Bronchial epithelial cell (primary cell): ENCODE measurements around the gene ZMAT3. TPM values are rescaled to one million over a fixed set of nuclear protein-coding genes. Genes with fewer than 3 reads are reported as not detected.

ENCODE experiments used
- DNase-seq: peaks from one replicate; pipeline ENCODE4 v3.0.0-alpha.2; 2010; ENCODE audit warnings: low read depth
- FAIRE-seq: peaks from 2 replicates; lab custom pipeline; 2011; peaks lifted over from hg19 to GRCh38; lab: Jason Lieb, UNC
- H3K27me3 ChIP-seq: 2 replicates; pipeline ENCODE4 v1.5.1; 2011; ENCODE audit warnings: low read length; ENCODE audit not compliant: control insufficient read depth, insufficient read depth
- H3K36me3 ChIP-seq: 2 replicates; pipeline ENCODE4 v1.5.1; 2011; ENCODE audit warnings: low read length; ENCODE audit not compliant: control insufficient read depth, insufficient read depth
- H3K4me3 ChIP-seq: 2 replicates; pipeline ENCODE4 v1.5.1; 2011; ENCODE audit warnings: mild to moderate bottlenecking, low read depth, low read length, control low read depth
- CTCF ChIP-seq: IDR thresholded peaks from 2 replicates; pipeline ENCODE4 v1.5.1; 2011; ENCODE audit warnings: mild to moderate bottlenecking, moderate library complexity, low read length, control low read depth, inconsistent platforms; ENCODE audit not compliant: insufficient read depth, severe bottlenecking
- total RNA-seq: library from RNA; depleted of rRNA; stranded (reverse); fragments of >200 nt; gene quantifications from 2 replicates; pipeline ENCODE4 v1.2.1, GENCODE V29; 2014

The ZMAT3 gene
- total RNA-seq, 1 donor from 2014 or later = 15.3 TPM

DNA sequence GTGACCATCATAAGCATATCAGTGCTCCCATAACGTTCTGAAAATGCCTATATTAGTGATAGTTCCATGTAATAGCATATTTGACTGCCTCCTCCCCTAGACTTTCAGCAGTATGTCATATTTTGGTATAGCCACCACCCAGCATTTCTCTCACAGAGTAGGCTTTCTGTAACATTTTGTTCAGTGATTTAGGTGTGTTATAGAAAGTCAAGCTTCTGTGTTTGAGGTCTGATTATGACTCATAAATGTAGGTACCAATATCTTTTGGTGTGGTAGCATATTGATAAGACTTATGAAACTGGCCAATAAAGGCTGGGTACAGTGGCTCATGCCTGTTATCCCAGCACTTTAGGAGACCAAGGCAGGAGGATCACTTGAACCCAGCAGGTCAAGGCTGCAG, 34.3 kb upstream of the ZMAT3 start:
- no peak for TF ChIP-seq CTCF
- H3K36me3 ChIP-seq = no peaks in the 10 kb centered on the region
- DNase-seq = no peak
- H3K27me3 ChIP-seq = no peaks in the 10 kb centered on the region
- H3K4me3 ChIP-seq = no peak overlapping the region
- FAIRE-seq = no peak

DNA sequence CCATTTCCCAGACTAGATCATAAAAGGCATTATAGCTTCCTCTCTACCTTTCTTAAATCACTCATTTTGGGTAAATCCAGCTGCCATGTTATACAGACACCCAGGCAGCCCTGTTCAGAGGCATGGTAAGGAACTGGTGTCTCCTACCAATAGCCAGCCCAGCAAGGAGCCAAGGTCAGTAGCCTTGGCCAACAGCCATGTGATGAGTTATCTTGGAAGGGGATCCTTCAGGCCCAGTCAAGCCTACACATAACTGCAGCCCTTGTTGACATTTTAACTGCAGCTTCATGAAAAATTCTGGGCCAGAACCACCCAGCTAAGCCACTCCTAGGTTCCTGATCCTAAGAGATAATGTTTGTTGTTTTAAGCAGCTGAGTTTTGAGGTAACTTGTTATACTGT, 29.0 kb upstream of the ZMAT3 start:
- Histone ChIP-seq H3K4me3 (no peak overlapping the region), H3K36me3 (no peaks in the 10 kb centered on the region), H3K27me3 (no peaks in the 10 kb centered on the region)
- no peak for TF ChIP-seq CTCF
- DNase-seq (peak; percentile 61), FAIRE-seq (no peak)

GRCh38 chr3:179098388-179099077, 26.9 kb upstream of the ZMAT3 start:
- DNase-seq = peak; percentile 58
- no peak for FAIRE-seq
- TF ChIP-seq CTCF = no peak
- Histone ChIP-seq H3K36me3 (no peaks in the 10 kb centered on the region), H3K27me3 (no peaks in the 10 kb centered on the region), H3K4me3 (no peak overlapping the region)

GRCh38 chr3:179093807-179094206, 22.2 kb upstream of the ZMAT3 start:
- Histone ChIP-seq H3K4me3 (no peak overlapping the region), H3K36me3 (no peaks in the 10 kb centered on the region), H3K27me3 (no peaks in the 10 kb centered on the region)
- DNase-seq (peak; percentile 15), FAIRE-seq (no peak)
- no peak for TF ChIP-seq CTCF

DNA sequence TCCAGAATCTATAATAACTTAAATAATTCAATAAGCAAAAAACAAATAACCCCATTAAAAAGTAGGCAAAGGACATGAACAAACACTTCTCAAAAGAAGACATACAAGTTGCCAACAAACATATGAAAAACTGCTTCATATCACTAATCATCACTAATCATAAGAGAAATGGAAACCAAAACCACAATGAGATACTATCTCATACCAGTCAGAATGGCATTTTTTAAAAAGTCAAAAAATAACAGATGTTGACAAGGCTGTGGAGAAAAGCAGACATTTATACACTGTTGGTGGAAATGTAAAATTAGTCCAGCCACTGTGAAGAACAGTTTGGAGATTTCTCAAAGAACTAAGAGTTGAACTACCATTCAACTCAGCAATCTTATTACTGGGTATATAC, 19.5 kb upstream of the ZMAT3 start:
- FAIRE-seq = no peak
- no peak for DNase-seq

More for the DNA sequence above, 19.5 kb upstream of the ZMAT3 start:
- Histone ChIP-seq H3K36me3 (no peaks in the 10 kb centered on the region), H3K4me3 (no peak overlapping the region), H3K27me3 (no peaks in the 10 kb centered on the region)
- no peak for TF ChIP-seq CTCF
